ENCODE measurements around the gene USP12. TPM values are rescaled to one million over a fixed set of nuclear protein-coding genes. Genes with fewer than 3 reads are reported as not detected.

Gene USP12
- total RNA-seq, 2 donors from 2014 or later = 11.3 to 21.5 TPM

DNA sequence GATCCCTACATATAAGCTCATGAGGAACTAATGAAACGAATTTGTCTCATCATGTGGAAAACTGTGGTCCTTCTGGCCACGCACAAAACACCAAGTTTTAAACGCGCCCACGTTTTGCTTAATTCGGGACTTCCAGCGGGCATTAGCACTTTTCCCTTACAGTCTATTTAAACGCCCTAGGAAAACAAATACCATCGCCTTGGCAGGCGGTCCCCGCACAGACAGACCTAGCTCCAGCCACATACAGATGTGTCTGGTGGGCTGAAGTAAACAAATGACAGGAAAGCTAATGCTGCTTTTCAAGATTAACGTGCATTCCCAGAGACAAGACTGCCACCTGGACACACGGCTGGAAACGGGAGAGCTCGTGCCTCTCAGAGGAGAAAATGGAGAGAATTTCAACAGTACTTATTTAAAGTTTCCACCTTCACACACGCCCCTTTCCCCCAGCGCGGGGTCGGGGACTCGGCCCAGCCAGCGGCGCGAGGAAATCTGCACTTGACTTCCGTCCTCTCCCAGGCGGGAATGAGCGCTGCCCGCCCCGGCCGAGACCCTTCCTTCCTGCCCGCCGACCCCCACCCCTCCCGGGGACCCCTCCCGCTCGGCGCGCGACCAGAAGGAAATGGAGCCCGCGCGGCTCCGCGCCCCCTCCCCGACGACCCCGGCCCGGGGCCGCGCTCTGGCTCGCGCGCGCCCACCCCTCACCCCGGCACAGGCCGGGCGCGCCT lies 931 bp downstream of the USP12 start:
- H3K27me3 ChIP-seq (replicated peaks; ENCODE audit: insufficient read depth) = no peaks in the 10 kb centered on the region
- H3K27ac ChIP-seq = peak overlapping the region; percentile 84 to 90
- H3K36me3 ChIP-seq = no peaks in the 10 kb centered on the region
- TF ChIP-seq CTCF (IDR thresholded peaks at IDR 0.05) (no peak), POLR2A (IDR thresholded peaks at IDR 0.05) (no peak), POLR2AphosphoS5 (IDR thresholded peaks at IDR 0.05) (no peak)
- peak; percentile 20 for DNase-seq (ENCODE audit: low spot score)
- intact Hi-C loops (cut with DNase I) = loop anchor here (5.0 to 10.0 kb wide), 5 partner anchors 82 to 188 kb away; partner anchors contain the start of genes RASL11A and RPL21
- no peaks in the 10 kb centered on the region for H3K9me3 ChIP-seq
- H3K4me3 ChIP-seq = peak overlapping the region; percentile 86 to 89
- WGBS = under 1% methylated on average over 52 of the region's 56 CpGs
- peaks cover 6% of the 10 kb centered on the region for H3K4me1 ChIP-seq (replicated peaks)

GRCh38 chr13:27170221-27170515 lies 1.4 kb downstream of the USP12 start:
- intact Hi-C loops (cut with DNase I) = loop anchor here (5.0 to 10.0 kb wide), 5 partner anchors 82 to 188 kb away; partner anchors contain the start of genes RASL11A and RPL21
- Histone ChIP-seq H3K4me1 (replicated peaks) (peaks cover 6% of the 10 kb centered on the region), H3K36me3 (no peaks in the 10 kb centered on the region), H3K27ac (peak overlapping the region; percentile 84 to 90), H3K9me3 (no peaks in the 10 kb centered on the region), H3K4me3 (peak overlapping the region; percentile 86 to 89), H3K27me3 (replicated peaks; ENCODE audit: insufficient read depth) (no peaks in the 10 kb centered on the region)
- WGBS = 24% methylated on average over 4 of the region's 4 CpGs
- no peak for TF ChIP-seq CTCF (IDR thresholded peaks at IDR 0.05)
- no peak for TF ChIP-seq POLR2A (IDR thresholded peaks at IDR 0.05)
- TF ChIP-seq POLR2AphosphoS5 (IDR thresholded peaks at IDR 0.05) = no peak
- DNase-seq (ENCODE audit: low spot score) = no peak

DNA sequence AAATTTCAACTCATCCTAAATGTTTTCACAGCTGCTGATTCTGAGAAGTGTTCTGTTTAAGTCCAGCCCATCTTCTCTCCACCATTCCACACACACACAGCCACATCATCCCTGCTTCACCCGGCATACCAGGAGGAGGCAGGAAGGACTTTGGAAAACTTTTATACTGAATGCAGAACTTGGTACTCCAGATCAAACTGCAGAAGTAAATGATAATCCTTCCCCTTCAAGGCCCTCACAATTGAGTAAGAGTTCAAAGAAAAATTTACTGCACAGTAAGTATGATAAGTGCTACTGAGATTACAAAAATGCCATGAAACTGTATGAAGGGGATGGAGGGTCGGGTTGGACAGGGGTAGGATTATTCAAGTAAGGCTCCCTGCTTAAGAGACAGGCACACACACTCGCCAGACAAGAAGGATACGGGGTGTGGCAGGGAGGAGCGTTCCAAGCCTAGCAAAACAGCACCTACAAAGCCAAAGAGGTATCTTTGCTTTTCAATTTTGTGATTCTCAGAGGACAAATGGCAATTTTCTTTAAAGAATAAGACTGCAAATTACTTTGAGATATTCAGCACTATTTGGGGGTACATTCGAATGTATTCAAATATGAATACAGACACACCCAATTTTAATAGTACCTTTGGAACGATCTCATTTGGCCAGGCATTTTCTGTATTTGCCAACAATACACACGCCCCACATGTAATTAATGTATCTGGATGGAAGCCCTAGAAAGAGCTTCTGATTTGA lies 2.5 kb downstream of the USP12 start:
- Histone ChIP-seq H3K4me1 (replicated peaks) (peaks cover 6% of the 10 kb centered on the region), H3K27me3 (replicated peaks; ENCODE audit: insufficient read depth) (no peaks in the 10 kb centered on the region), H3K4me3 (no peak overlapping the region), H3K27ac (no peak overlapping the region), H3K9me3 (no peaks in the 10 kb centered on the region), H3K36me3 (no peaks in the 10 kb centered on the region)
- no peak for TF ChIP-seq CTCF (IDR thresholded peaks at IDR 0.05)
- TF ChIP-seq POLR2AphosphoS5 (IDR thresholded peaks at IDR 0.05) = no peak
- TF ChIP-seq POLR2A (IDR thresholded peaks at IDR 0.05) = no peak
- intact Hi-C loops (cut with DNase I) = no loop called here
- 33% methylated on average over 8 of the region's 8 CpGs for WGBS
- peak; percentile 17 for DNase-seq (ENCODE audit: low spot score)

DNA sequence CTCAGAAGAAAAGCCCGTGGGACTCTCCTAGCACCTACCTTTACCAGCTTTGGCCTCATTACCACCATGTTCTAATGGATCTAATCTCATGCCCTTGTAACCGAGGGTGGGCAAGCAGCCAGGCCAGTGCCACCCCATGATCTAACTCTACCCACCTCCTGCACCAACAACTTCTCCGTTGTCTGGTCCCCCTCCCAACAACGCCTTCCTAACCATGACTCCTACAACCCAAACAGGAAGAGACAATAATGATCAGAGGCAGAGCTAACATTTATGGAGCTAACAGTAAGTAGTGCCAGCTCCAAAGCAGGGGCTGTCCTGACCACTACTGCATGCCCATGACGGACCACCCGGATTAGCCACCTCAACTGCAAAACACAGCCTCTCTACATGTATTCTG lies 3.5 kb downstream of the USP12 start:
- no peak overlapping the region for H3K27ac ChIP-seq
- TF ChIP-seq POLR2A (IDR thresholded peaks at IDR 0.05) (no peak), CTCF (IDR thresholded peaks at IDR 0.05) (no peak), POLR2AphosphoS5 (IDR thresholded peaks at IDR 0.05) (no peak)
- WGBS = 31% methylated on average over 6 of the region's 6 CpGs

More for the DNA sequence above, 3.5 kb downstream of the USP12 start:
- H3K27me3 ChIP-seq (replicated peaks; ENCODE audit: insufficient read depth) = no peaks in the 10 kb centered on the region
- H3K36me3 ChIP-seq = no peaks in the 10 kb centered on the region
- DNase-seq (ENCODE audit: low spot score) = no peak
- H3K4me1 ChIP-seq (replicated peaks) = peaks cover 6% of the 10 kb centered on the region
- no peak overlapping the region for H3K4me3 ChIP-seq
- H3K9me3 ChIP-seq = no peaks in the 10 kb centered on the region
- intact Hi-C loops (cut with DNase I) = no loop called here

Data from prostate gland (tissue), 2 donors.